ENCODE results near the gene FAM117A. TPM values are rescaled to one million over a fixed set of nuclear protein-coding genes. Genes with fewer than 3 reads are reported as not detected.
"Not testable (repeated sequence)": the region's sequence is repeated elsewhere in the genome, so short reads cannot be mapped to it uniquely, and the experiment has no call there.

The FAM117A gene
- total and polyA plus RNA-seq, 4 experiments from 2014 or later, result 61.2 to 102 (median 84.2) TPM

DNA sequence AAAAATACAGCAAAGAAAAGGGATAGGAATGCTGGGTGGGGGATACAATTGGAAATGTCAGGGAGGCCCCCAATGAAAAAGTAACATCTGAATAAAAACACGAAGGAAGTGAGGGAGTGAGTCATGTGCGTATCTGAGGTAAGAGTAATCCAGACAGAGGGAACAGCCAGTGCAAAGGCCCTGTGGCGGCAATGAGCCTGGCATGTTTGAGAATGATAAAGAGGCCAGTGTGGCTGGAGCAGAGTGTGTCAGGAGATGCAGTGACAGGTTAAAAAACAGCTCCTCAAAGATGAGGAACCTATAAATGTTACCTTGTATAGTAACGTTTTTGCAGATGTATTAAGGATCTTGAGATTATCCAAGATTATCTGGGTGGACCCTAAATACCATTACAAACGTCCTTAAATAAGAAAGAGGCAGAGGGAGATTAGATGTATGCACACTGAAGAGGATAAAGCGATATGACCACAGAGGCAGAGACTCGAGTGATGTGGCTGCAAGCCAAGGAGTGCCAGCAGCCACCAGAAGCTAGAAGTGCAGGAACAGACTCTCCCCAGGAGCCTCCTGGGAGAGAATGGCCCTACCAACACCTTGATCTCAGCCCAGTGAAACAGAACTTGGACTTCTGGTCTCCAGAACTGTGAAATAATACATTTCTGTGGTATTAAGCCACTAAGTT, 38.3 kb downstream of the FAM117A start:
- Histone ChIP-seq H3K4me1 (ENCODE audit: insufficient read depth, low read length) (peaks cover 38% of the 10 kb centered on the region), H3K27ac (ENCODE audit: low read depth, low read length) (peak overlapping the region; percentile 3), H3K27me3 (ENCODE audit: insufficient read depth, low read length) (no peaks in the 10 kb centered on the region), H3K36me3 (ENCODE audit: insufficient read depth, low read length) (peaks cover 71% of the 10 kb centered on the region), H3K9me3 (ENCODE audit: control insufficient read depth in 1 of 2, low read length in 2 of 2) (no peaks in the 10 kb centered on the region), H3K4me3 (ENCODE audit: low read length in 2 of 2) (no peak overlapping the region)
- ChIA-PET CTCF (ENCODE audit: partially characterized antibody) (no interaction called here), POLR2A (ENCODE audit: partially characterized antibody) (interaction anchor here (2.5 kb wide), 1 partner anchor 17 kb away, joined by 9 read pairs; the partner anchor contains the start of gene SLC35B1)
- H3K36me3 Mint-ChIP-seq, result peaks cover 50 to 74% of the 10 kb centered on the region in 2 donors
- H3K27ac Mint-ChIP-seq, result peak overlapping the region in 6 of 7 donors; percentile 59 to 90 (median 80)
- H3K4me3 Mint-ChIP-seq, result no peak overlapping the region
- peaks cover 26 to 60% (median 41%) of the 10 kb centered on the region in 4 donors for H3K4me1 Mint-ChIP-seq
- H3K9me3 Mint-ChIP-seq, result peaks cover 0 to 2% (median 0%) of the 10 kb centered on the region in 8 donors
- no peak for DNase-seq
- H3K27me3 Mint-ChIP-seq, result no peaks in the 10 kb centered on the region
- intact Hi-C loops (cut with micrococcal nuclease), result no loop called here

DNA sequence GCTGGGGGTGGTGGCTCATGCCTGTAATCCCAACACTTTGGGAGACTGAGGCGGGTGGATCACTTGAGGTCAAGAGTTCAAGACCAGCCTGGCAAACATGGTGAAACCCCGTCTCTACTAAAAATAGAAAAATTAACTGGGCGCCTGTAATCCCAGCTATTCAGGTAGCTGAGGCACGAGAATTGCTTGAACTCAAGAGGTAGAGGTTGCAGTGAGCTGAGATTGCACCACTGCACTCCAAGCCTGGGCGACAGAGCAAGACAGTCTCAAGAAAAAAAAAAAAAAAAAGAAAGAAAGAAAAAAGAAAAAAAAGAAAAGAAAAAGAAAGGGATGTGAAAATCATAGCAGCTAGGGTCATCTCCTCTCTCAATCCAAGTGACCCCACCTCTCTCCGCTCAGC, 39.4 kb downstream of the FAM117A start:
- intact Hi-C loops (cut with micrococcal nuclease); H3K27me3 Mint-ChIP-seq; H3K27ac ChIP-seq (ENCODE audit: low read depth, low read length); DNase-seq; H3K4me3 ChIP-seq (ENCODE audit: low read length in 2 of 2); H3K9me3 Mint-ChIP-seq; CTCF ChIA-PET (ENCODE audit: partially characterized antibody); H3K27me3 ChIP-seq (ENCODE audit: insufficient read depth, low read length); H3K4me3 Mint-ChIP-seq; H3K9me3 ChIP-seq (ENCODE audit: control insufficient read depth in 1 of 2, low read length in 2 of 2): not testable (repeated sequence)
- Mint-ChIP-seq H3K27ac (peak overlapping the region; percentile 59 to 88 (median 82)), H3K4me1 (peaks cover 24 to 55% (median 35%) of the 10 kb centered on the region in 4 donors), H3K36me3 (peaks cover 56 to 75% of the 10 kb centered on the region in 2 donors)
- POLR2A ChIA-PET (ENCODE audit: partially characterized antibody), result interaction anchor here (0.7 to 1.3 kb wide), 5 partner anchors 9 to 40 kb away, joined by 3 to 5 read pairs (median 3); partner anchors contain the start of gene SLC35B1
- H3K4me1 ChIP-seq (ENCODE audit: insufficient read depth, low read length), result peaks cover 28% of the 10 kb centered on the region
- H3K36me3 ChIP-seq (ENCODE audit: insufficient read depth, low read length), result peaks cover 72% of the 10 kb centered on the region

DNA sequence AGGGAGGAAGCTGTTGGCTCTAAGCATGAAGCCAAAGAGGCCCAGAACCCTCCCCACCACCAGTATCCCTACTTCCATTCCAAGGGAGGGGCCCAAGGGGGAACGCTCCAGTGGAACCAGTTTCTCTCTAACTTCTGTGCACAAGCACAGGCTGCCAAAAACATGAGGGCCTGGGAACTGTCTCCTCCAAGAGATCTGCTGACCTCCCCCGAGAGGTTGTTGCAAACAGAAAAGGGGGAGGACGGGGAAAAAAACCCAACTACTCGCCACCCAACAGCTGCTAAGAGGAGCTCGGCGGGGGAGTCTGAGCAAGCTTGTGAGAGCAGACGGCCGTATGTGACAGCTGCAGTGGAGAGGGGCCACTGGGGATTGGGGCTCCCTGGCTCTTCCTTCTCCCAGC, 40.5 kb downstream of the FAM117A start:
- Mint-ChIP-seq H3K9me3 (peaks cover 0 to 2% (median 0%) of the 10 kb centered on the region in 8 donors), H3K27me3 (no peaks in the 10 kb centered on the region), H3K4me3 (no peak overlapping the region), H3K4me1 (peaks cover 16 to 46% (median 26%) of the 10 kb centered on the region in 4 donors), H3K36me3 (peaks cover 52 to 77% of the 10 kb centered on the region in 2 donors), H3K27ac (peak overlapping the region in 6 of 7 donors; percentile 59 to 86 (median 80))
- Histone ChIP-seq H3K36me3 (ENCODE audit: insufficient read depth, low read length) (peaks cover 69% of the 10 kb centered on the region), H3K9me3 (ENCODE audit: control insufficient read depth in 1 of 2, low read length in 2 of 2) (no peaks in the 10 kb centered on the region), H3K27ac (ENCODE audit: low read depth, low read length) (no peak overlapping the region), H3K27me3 (ENCODE audit: insufficient read depth, low read length) (no peaks in the 10 kb centered on the region), H3K4me3 (ENCODE audit: low read length in 2 of 2) (no peak overlapping the region), H3K4me1 (ENCODE audit: insufficient read depth, low read length) (peaks cover 17% of the 10 kb centered on the region)
- DNase-seq, result no peak
- POLR2A ChIA-PET (ENCODE audit: partially characterized antibody), result interaction anchor here (1.3 to 2.1 kb wide), 4 partner anchors 14 to 41 kb away, joined by 5 to 7 read pairs (median 5); no protein-coding TSS in a partner anchor
- CTCF ChIA-PET (ENCODE audit: partially characterized antibody), result interaction anchor here (1.2 kb wide), 1 partner anchor 15 kb away, joined by 4 read pairs; no protein-coding TSS in a partner anchor
- intact Hi-C loops (cut with micrococcal nuclease), result no loop called here

DNA sequence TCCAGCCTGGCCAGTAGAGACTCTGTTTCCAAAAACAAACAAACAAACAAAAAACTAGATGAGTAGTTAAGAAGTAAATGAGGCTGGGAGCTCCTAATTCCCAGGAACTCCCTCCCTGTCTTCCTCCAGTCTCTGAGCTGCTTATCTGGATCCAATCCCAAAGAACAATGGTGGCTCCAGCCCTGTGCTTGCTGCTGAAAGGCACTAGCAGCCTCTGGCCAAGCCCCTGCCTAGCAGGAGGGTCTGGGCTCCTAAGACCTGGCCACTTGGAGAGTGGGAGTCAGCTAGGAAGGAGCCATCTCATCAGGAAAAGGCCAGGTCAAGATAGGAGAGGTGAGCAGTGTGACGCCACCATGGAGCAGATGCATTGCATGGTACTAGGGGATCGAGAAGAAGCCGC, 41.9 kb downstream of the FAM117A start:
- H3K4me3 Mint-ChIP-seq, result no peak overlapping the region
- DNase-seq, result no peak
- Histone ChIP-seq H3K36me3 (ENCODE audit: insufficient read depth, low read length) (peaks cover 73% of the 10 kb centered on the region), H3K27ac (ENCODE audit: low read depth, low read length) (no peak overlapping the region), H3K27me3 (ENCODE audit: insufficient read depth, low read length) (no peaks in the 10 kb centered on the region), H3K9me3 (ENCODE audit: control insufficient read depth in 1 of 2, low read length in 2 of 2) (no peaks in the 10 kb centered on the region), H3K4me1 (ENCODE audit: insufficient read depth, low read length) (peaks cover 22% of the 10 kb centered on the region), H3K4me3 (ENCODE audit: low read length in 2 of 2) (no peak overlapping the region)
- intact Hi-C loops (cut with micrococcal nuclease), result no loop called here
- H3K27ac Mint-ChIP-seq, result peak overlapping the region; percentile 46 to 81 (median 72)
- ChIA-PET POLR2A (ENCODE audit: partially characterized antibody) (interaction anchor here (1.0 to 2.1 kb wide), 6 partner anchors 11 to 42 kb away, joined by 3 to 7 read pairs (median 4); partner anchors contain the start of gene FAM117A), CTCF (ENCODE audit: partially characterized antibody) (interaction anchor here (1.1 to 2.0 kb wide), 3 partner anchors 13 to 57 kb away, joined by 3 to 12 read pairs (median 4); partner anchors contain the start of gene SLC35B1)
- H3K27me3 Mint-ChIP-seq, result no peaks in the 10 kb centered on the region
- peaks cover 55 to 79% of the 10 kb centered on the region in 2 donors for H3K36me3 Mint-ChIP-seq
- peaks cover 18 to 46% (median 32%) of the 10 kb centered on the region in 4 donors for H3K4me1 Mint-ChIP-seq
- peaks cover 0 to 2% (median 0%) of the 10 kb centered on the region in 8 donors for H3K9me3 Mint-ChIP-seq

DNA sequence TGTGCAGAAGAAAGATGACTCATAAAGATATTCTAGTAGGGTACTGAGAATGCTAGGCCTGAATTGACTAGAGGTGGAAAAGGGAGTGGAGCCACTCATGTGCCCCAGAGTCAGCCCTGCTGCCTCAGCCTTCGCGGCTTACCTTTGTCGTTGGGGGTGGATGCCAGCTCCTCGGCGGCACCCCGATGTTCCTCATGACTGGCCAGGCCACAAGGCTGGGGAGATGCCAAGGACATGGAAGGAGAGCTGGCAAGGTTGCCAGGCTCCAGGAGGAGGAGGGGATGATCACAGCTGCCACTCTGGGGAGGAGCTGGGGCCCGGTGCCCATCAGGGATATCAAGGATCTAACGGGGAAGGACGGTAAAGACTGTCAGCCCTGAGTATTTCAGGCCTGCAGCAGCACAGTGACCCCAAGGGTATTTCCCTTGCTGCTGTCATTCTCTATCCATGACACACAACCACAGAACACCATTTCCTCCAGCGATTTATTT, 46.5 kb downstream of the FAM117A start:
- H3K27ac ChIP-seq (ENCODE audit: low read depth, low read length), result peak overlapping the region; percentile 78
- H3K27me3 Mint-ChIP-seq, result peaks cover 0 to 2% of the 10 kb centered on the region in 2 donors
- intact Hi-C loops (cut with micrococcal nuclease), result loop anchor here (2.0 kb wide), 2 partner anchors 61 to 71 kb away; partner anchors contain the start of gene KAT7
- H3K36me3 Mint-ChIP-seq, result peaks cover 71 to 84% of the 10 kb centered on the region in 2 donors
- CTCF ChIA-PET (ENCODE audit: partially characterized antibody), result interaction anchor here (1.5 to 2.8 kb wide), 3 partner anchors 9 to 70 kb away, joined by 3 to 8 read pairs (median 5); no protein-coding TSS in a partner anchor
- H3K4me3 ChIP-seq (ENCODE audit: low read length in 2 of 2), result no peak overlapping the region
- H3K4me1 ChIP-seq (ENCODE audit: insufficient read depth, low read length), result peaks cover 46% of the 10 kb centered on the region
- peaks cover 85% of the 10 kb centered on the region for H3K36me3 ChIP-seq (ENCODE audit: insufficient read depth, low read length)
- H3K9me3 Mint-ChIP-seq, result no peaks in the 10 kb centered on the region
- H3K9me3 ChIP-seq (ENCODE audit: control insufficient read depth in 1 of 2, low read length in 2 of 2), result no peaks in the 10 kb centered on the region
- H3K4me3 Mint-ChIP-seq, result peak overlapping the region in 6 of 8 donors; percentile 4 to 76 (median 41)
- H3K4me1 Mint-ChIP-seq, result peaks cover 36 to 53% (median 44%) of the 10 kb centered on the region in 4 donors
- no peaks in the 10 kb centered on the region for H3K27me3 ChIP-seq (ENCODE audit: insufficient read depth, low read length)
- POLR2A ChIA-PET (ENCODE audit: partially characterized antibody), result interaction anchor here (1.0 to 12.8 kb wide), 6 partner anchors 9 to 312 kb away, joined by 3 to 233 read pairs (median 8); partner anchors contain the start of genes FAM117A and SLC35B1
- peak overlapping the region; percentile 87 to 99 (median 97) for H3K27ac Mint-ChIP-seq
- DNase-seq, result peak in 2 of 5 donors; percentile 29 to 67

DNA sequence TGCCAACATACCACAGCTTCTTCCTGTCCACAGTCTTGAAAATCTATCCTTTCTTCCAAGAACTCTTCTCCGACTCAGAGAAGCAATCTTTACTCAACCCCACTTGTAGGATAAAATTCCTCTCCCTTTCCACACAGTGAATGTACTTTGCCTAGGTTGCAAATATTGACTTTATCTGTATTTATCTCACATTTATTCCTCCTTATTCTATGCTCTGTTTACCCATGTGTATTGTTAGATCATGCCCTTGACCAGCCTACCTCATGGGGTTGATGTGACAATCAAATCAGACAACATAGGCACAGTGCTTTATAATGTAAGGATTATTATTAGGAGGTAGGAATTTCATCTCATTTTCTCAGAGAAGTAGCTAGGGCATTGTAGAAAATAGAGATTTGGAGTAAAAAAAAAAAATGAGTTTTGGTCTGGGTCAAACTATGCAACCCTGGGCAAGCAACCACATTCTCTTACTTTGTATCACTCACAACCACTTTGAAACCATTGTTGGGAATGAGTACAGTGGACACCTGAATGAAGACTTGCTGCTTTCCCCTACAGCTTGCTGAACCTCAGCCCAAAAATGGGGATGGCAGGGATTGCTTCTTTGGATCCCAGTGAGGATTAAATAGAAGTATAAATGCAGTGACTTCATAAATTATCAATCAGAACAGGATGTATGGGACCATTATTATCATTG, 47.1 kb downstream of the FAM117A start:
- no peaks in the 10 kb centered on the region for H3K27me3 ChIP-seq (ENCODE audit: insufficient read depth, low read length)
- no peaks in the 10 kb centered on the region for H3K9me3 ChIP-seq (ENCODE audit: control insufficient read depth in 1 of 2, low read length in 2 of 2)
- intact Hi-C loops (cut with micrococcal nuclease), result loop anchor here (1.0 to 2.0 kb wide), 3 partner anchors 22 to 72 kb away; partner anchors contain the start of gene KAT7
- H3K4me3 ChIP-seq (ENCODE audit: low read length in 2 of 2), result no peak overlapping the region
- no peak for DNase-seq
- peaks cover 73 to 84% of the 10 kb centered on the region in 2 donors for H3K36me3 Mint-ChIP-seq
- peaks cover 36 to 53% (median 43%) of the 10 kb centered on the region in 4 donors for H3K4me1 Mint-ChIP-seq
- peaks cover 46% of the 10 kb centered on the region for H3K4me1 ChIP-seq (ENCODE audit: insufficient read depth, low read length)
- peak overlapping the region in 7 of 8 donors; percentile 3 to 85 (median 66) for H3K4me3 Mint-ChIP-seq
- H3K27ac Mint-ChIP-seq, result peak overlapping the region; percentile 92 to 99 (median 98)
- H3K27ac ChIP-seq (ENCODE audit: low read depth, low read length), result peak overlapping the region; percentile 78
- H3K9me3 Mint-ChIP-seq, result no peaks in the 10 kb centered on the region
- H3K27me3 Mint-ChIP-seq, result peaks cover 0 to 2% of the 10 kb centered on the region in 2 donors
- peaks cover 85% of the 10 kb centered on the region for H3K36me3 ChIP-seq (ENCODE audit: insufficient read depth, low read length)
- CTCF ChIA-PET (ENCODE audit: partially characterized antibody), result interaction anchor here (1.5 to 3.6 kb wide), 10 partner anchors 8 to 308 kb away, joined by 3 to 25 read pairs (median 8); partner anchors contain the start of gene FAM117A
- POLR2A ChIA-PET (ENCODE audit: partially characterized antibody), result interaction anchor here (1.0 to 12.8 kb wide), 12 partner anchors 9 to 312 kb away, joined by 3 to 233 read pairs (median 7); partner anchors contain the start of genes FAM117A, KAT7 and SLC35B1
